Stimulated activated CD4-positive, alpha-beta T cell treated with anti-CD3 and anti-CD28 coated beads, Interleukin-15, amount 100 ng/mL, for 24 hours (primary cell): ENCODE measurements around the gene ARSB.
A peak's percentile ranks its signal among the peaks of the same experiment; 100 is the strongest.
"Not testable (repeated sequence)": the region's sequence is repeated elsewhere in the genome, so short reads cannot be mapped to it uniquely, and the experiment has no call there.

Experiments used
- DNase-seq: peaks from one replicate; pipeline ENCODE4 v3.0.0-alpha.2; 2020

Gene ARSB

GRCh38 chr5:78930721-78931120 is 54.4 kb downstream of the ARSB start:
- no peak for DNase-seq

- DNase-seq = no peak
Observed at GRCh38 chr5:78929833-78930232, 55.3 kb downstream of the ARSB start.

GRCh38 chr5:78927657-78928282 is 57.3 kb downstream of the ARSB start:
- no peak for DNase-seq

GRCh38 chr5:78926252-78926651 is 58.9 kb downstream of the ARSB start:
- DNase-seq = no peak

- DNase-seq = no peak
Observed at GRCh38 chr5:78925129-78925876, 59.8 kb downstream of the ARSB start.

- DNase-seq = no peak
Observed at GRCh38 chr5:78923622-78923970, 61.5 kb downstream of the ARSB start.

GRCh38 chr5:78922879-78923621 is 62.1 kb downstream of the ARSB start:
- no peak for DNase-seq

GRCh38 chr5:78920604-78921003 is 64.5 kb downstream of the ARSB start:
- DNase-seq = no peak

- DNase-seq = no peak
Observed at GRCh38 chr5:78919796-78920195, 65.3 kb downstream of the ARSB start.

- no peak for DNase-seq
Observed at GRCh38 chr5:78916044-78916443, 69.1 kb downstream of the ARSB start.

GRCh38 chr5:78915170-78915569 is 69.9 kb downstream of the ARSB start:
- no peak for DNase-seq

GRCh38 chr5:78912811-78913210 is 72.3 kb downstream of the ARSB start:
- DNase-seq = no peak

- DNase-seq = no peak
Observed at GRCh38 chr5:78912085-78912771, 72.9 kb downstream of the ARSB start.

GRCh38 chr5:78909224-78909983 is 75.7 kb downstream of the ARSB start:
- not testable (repeated sequence) for DNase-seq

GRCh38 chr5:78908173-78909061 is 76.7 kb downstream of the ARSB start:
- DNase-seq = no peak

- peak; percentile 4 for DNase-seq
Observed at GRCh38 chr5:78907255-78907891, 77.7 kb downstream of the ARSB start.

GRCh38 chr5:78905084-78905938 is 79.8 kb downstream of the ARSB start:
- no peak for DNase-seq

GRCh38 chr5:78903861-78904260 is 81.2 kb downstream of the ARSB start:
- DNase-seq = no peak

- DNase-seq = no peak
Observed at GRCh38 chr5:78903353-78903752, 81.8 kb downstream of the ARSB start.

- DNase-seq = peak; percentile 11
Observed at GRCh38 chr5:78899922-78900362, 85.2 kb downstream of the ARSB start.
